Activated CD8-positive, alpha-beta memory T cell treated with anti-CD3 and anti-CD28 coated beads for 4 hours (primary cell): ENCODE measurements around the gene GPI.
A peak's percentile ranks its signal among the peaks of the same experiment; 100 is the strongest.

ENCODE experiments used
- DNase-seq, 2 donors: peaks; one replicate each; pipeline ENCODE4 v3.0.0-alpha.2; 2020; ENCODE audit warnings: low read depth in 2 of 2

The GPI gene

GRCh38 chr19:34341935-34342680, 22.9 kb upstream of the GPI start:
- DNase-seq: no peak

DNA sequence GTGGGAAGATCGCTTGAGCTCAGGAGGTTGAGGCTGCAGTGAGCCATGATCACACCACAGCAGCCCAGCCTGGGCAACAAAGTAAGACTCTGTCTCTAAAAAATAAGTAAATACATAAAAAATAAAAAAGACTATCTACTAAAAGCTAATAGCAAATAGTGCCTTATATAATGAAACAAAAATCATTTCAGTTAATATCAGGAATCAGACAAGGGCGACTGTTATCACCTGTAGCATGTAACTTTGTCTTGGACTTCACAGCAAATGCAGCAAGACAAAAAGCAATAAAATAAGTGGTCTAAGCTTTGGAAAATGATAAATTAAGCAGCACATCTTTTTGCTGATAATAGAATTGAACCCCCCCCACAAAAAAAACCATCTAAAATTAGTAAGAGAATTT, 21.2 kb upstream of the GPI start:
- no peak for DNase-seq

- peak; percentile 38 to 42 for DNase-seq
These were observed 19.0 kb upstream of the GPI start for GRCh38 chr19:34345947-34346351.

- DNase-seq: no peak
These were observed 17.3 kb upstream of the GPI start for GRCh38 chr19:34347561-34348165.

DNA sequence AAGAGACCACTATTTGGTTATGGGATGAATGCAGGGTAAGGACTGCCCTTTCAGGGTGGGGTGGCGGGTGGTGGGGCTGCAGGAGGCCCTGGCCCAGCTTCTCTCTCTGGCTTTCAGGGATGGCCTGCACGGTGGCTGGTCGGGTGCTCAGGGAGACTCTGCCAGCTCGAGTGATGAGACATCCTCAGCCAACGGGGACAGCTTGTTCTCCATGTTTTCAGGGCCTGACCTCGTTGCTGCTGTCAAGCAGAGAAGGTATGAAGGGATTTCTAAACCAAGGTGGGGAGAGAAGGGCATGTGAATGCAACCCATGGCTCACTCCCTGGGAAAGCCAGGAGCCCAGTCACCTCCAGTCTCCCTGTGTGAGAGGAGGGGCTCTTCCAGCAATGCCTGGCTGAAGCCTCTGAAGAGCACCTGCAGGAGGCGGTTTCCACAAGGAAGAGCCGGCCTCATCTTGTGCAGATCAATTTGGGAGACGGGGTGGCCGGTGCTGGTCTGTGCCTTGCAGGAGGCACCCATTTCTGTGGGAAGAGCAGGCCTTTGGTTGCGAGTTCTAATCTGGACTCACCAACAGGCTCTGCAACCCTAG, 16.0 kb upstream of the GPI start:
- DNase-seq: no peak

- peak; percentile 24 to 58 for DNase-seq
These were observed 14.8 kb upstream of the GPI start for GRCh38 chr19:34350161-34350561.

DNA sequence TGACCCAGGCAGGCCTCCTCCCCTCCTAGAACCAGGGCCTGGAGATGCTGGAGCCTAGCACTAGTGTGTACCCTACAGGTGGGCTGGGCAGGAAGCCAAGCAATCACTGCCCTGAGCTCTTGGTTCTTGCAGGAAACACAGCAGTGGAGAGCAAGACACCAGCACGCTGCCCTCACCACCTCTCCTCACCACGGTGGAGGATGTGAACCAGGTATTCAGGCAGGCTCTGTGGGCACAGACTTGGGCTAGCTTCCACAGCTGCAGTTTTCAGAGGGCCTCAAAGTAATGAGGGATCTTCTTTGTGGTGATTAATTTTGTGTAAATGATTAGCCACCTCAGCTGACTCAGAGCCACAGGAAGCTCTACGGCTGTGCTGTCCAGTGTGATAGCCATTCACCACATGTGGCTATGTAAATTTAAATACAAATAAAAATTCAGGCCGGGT, 13.6 kb upstream of the GPI start:
- no peak for DNase-seq

DNA sequence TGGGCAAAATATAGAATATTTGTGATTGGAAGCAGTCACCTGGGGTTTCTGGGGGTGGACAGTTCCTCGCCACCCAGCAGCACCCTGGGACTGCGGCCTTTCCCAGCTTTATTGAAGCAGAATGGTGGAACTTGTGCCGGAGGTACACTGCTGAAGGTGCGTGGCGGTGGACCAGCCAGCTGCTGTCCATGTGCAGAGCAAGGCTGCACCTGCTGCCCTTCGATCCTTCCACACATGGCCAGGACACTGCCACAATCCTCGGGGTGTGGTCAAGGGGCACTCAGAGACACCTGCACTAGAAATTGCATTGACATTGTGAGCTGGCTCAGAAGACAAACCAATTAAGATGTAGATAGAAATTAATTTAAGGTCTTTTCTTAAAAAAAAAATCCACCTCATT, 11.4 kb upstream of the GPI start:
- DNase-seq: no peak

DNA sequence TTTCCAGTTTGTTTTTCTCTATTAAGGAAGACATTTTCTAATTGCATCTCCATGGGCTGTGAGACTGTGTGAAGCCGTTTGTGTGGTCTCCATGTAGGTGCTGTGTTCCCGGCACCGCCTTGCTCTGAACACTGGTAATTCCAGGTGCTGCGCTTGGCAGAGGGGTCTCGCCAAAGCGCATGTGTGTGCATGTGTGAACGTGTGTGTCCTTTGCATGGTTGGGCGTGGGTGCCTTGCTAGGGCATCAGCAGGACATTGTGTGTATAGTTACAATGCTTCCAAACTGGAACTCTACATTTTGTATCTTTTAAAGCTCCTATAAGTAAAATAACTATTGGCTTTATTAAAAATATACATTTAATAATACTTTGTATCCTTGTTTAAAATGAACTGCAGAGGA, 9.8 kb upstream of the GPI start:
- no peak for DNase-seq

GRCh38 chr19:34356875-34357274, 8.1 kb upstream of the GPI start:
- no peak for DNase-seq

DNA sequence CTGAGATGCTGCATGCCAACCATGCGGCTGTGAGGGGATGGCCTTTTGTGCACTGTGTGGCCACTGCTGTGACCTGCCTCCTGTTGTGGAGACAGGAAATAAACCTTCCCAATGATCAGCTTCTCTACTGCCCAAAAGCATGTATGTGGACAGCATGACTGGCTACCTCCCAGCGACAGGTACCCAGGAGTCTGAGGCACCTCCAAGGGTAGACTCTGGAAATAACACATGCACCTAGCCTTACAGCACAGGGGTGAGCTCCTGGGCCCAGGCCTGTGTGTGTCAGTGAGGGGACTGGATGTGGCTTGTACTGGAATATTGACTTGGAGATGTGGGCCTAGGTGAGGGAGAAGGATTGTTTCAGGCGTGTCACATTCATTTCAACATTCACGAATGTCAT, 7.6 kb upstream of the GPI start:
- DNase-seq: no peak

DNA sequence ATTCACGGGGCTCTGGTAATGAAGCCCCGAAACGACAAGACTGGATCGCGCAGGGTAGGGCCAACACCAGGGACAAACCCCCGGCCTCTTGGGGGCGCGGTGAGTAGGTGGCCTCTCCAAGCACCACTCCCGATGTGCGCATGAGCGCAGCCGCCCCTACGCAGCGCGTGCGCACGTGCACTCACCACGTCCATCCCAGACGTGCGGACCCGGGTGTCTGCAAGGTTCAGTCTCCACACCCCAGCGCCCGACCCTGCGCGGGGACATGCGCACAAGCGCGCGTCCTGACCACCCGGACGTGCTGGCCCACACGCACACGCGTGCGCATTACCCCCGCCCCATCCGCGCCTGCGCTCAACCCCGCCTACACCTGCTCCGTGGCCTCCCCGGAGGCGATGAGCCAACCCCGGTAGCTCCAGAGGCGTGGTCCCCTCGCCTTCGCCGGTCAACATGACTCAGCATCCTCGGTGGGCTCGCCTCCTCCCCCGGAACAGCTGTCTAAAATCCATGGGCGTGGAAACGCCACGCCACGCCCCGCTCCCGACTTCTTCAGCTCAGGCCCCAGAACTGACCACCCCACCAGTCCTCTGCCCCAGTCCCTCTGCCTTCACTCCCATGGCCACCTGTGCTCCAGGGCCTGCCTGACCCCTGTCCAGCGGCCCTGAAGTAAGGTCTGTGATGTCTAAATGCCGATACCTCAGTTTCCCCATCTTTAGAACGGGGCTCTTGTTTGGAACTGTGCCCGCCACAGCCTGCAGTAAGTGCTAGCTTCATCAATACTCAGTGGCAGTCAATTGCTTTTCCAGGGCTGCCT, 5.6 kb upstream of the GPI start:
- peak; percentile 90 to 93 for DNase-seq

GRCh38 chr19:34359954-34360315, 5.1 kb upstream of the GPI start:
- DNase-seq: no peak

- DNase-seq: no peak
These were observed 4.6 kb upstream of the GPI start for GRCh38 chr19:34360354-34360909.

DNA sequence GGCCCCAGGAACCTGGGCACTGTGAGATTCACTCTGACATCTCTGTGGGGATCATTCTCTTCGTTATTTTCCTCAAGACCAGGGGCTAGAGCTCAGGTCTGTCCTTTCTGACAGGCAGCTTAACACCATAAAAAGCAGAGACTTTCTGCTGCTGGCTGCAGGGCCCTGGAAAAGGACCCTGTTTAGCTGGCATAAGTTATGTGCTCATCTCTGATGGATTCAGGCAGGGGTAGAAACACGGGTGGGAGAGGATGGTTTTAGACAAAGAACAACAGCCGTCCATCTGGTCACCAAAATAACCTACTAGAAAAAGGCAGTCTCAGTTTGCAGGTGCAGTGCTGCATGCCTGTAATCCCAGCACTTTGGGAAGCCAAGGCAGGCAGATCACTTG, 2.3 kb upstream of the GPI start:
- no peak for DNase-seq

GRCh38 chr19:34363094-34363493, 1.9 kb upstream of the GPI start:
- DNase-seq: no peak

GRCh38 chr19:34363930-34364329, 1.1 kb upstream of the GPI start:
- no peak for DNase-seq

- no peak for DNase-seq
These were observed 550 bp upstream of the GPI start for GRCh38 chr19:34364462-34364829.

DNA sequence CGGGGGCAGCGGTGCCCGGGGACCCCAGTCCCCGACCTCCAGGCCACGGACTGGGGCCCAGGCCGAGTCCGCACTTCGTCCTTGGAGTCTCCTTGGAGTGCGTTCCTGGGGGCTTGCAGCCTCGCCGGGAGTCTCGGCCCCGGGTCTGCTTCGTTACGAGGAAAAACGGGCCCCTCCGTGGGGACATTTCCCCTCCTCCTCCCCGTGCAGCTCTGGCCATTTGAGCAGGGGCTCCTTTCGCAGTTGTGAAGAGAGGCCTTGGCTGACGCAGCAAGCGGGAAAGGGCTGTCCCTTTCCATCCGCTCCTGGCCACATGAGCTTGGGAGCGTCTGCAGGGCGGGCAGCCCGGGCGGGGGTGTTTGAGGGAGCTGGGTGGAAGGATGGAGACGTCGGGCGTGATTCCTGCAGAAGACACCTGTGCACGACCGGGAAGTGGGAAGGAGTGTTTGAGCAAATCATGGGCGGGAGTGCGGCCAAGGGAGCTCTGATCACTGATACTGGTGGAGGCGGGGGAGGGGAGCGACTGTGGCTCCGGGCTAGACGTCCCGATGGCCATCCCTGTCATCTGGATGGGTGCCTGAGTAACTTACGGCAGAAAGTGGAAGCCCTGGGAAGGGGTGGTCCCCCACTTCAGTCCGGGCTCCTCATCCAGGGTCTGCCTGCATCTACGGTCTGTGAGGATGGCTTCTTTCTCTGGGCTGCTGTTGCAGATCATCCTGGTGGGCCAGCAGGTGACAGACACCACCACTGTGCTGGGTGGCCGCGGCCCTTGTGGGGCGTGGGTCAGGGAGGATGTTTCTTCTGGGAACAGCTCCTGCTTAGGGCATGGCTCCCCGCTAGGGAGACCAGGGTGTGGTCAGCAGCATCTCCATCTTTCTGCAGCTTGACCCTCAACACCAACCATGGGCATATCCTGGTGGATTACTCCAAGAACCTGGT, 736 bp downstream of the GPI start:
- no peak for DNase-seq

DNA sequence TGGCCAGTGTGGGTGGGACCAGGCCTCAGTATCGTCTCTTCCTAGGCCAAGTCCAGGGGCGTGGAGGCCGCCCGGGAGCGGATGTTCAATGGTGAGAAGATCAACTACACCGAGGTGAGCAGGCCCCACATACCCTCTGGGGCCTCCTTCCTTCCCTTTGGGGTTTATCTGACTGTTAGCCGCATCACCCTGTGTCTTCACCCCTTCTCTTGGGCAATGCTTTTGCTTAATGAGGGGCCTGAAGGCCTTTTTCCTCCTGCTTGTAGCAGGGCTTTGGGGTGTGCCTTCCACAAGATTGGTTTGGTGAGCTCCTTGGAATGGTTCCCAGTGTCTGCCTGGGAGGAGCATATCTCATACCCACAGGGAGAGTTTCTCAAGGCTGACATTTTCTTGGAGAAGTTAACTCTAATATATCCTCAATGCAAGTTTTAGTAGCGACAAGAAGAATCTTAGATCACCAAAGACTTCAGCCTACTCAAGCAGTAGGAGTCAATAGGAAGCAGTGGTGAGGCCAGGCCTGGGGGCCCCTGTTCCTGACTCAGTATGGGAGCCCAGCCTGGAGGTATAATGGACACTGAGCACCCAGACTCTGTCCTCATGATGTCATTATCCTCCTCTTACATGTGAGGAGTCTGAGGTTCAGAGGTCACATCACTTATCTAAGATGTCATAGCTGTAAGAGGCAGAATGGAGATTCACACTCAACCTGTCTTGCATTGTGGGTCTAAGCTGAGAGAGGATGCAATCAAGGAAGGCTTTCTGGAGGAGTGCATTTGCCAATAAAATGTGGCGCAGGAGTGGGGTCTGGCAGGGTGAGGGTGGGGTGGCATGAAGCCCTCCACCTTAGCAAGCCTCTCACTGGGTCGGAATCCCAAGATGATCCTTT, 2.0 kb downstream of the GPI start:
- DNase-seq: no peak
